Measurements from ENCODE around the gene PYDC2. TPM values are rescaled to one million over a fixed set of nuclear protein-coding genes. Genes with fewer than 3 reads are reported as not detected.

Gene PYDC2
- total RNA-seq, 1 experiment from 2014 or later: not detected

DNA sequence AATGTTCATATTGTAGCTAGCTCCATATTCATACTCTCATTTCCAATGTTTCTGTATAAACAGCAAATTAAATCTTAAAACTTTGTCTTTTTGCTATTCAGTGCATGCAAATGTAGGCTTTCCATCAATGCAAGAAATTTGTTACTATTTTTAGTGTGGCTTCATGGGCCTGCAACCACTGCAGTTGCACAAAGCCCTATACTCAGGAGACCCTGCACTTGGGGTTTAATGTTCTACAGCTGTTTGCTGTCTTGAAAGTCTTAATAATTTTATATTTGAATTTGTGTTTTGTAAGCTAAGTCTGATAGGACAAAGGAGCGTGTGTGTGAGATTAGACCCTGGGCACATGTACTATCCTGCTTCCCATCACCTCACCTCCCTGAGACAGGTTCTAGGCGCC, 9.6 kb downstream of the PYDC2 start:
- Histone ChIP-seq H2BK120ac (ENCODE audit: low read depth, low read length, poor library complexity, severe bottlenecking) (no peak overlapping the region), H2AK5ac (ENCODE audit: insufficient read length, low read length) (no peak overlapping the region), H3K9me3 (ENCODE audit: control insufficient read depth, low read depth, low read length) (no peaks in the 10 kb centered on the region), H3K27ac (ENCODE audit: insufficient read length, low read depth, low read length) (no peak overlapping the region), H4K8ac (replicated peaks; ENCODE audit: insufficient read length, low read depth, low read length) (no peak overlapping the region), H2AFZ (ENCODE audit: low read length) (no peak overlapping the region), H3K23ac (ENCODE audit: insufficient read length, low read depth, low read length) (no peak overlapping the region), H3K9ac (ENCODE audit: extremely low read depth, insufficient read length, low read length) (no peak overlapping the region), H3K4me2 (ENCODE audit: insufficient read depth, insufficient read length, low read length) (no peak overlapping the region), H3K27me3 (ENCODE audit: insufficient read depth, low read length) (no peaks in the 10 kb centered on the region), H2BK15ac (ENCODE audit: low read depth, low read length) (no peak overlapping the region), H3K23me2 (ENCODE audit: insufficient read length, low read depth, low read length, poor library complexity, severe bottlenecking) (no peaks in the 10 kb centered on the region), H3K14ac (ENCODE audit: insufficient read depth, low read length) (no peak overlapping the region), H2BK20ac (ENCODE audit: low read depth, low read length, poor library complexity, severe bottlenecking) (no peak overlapping the region), H4K91ac (ENCODE audit: insufficient read length, low read depth, low read length) (no peak overlapping the region), H2BK5ac (ENCODE audit: insufficient read length, low read length) (no peak overlapping the region), H3K18ac (ENCODE audit: insufficient read length, low read depth, low read length) (no peak overlapping the region), H4K5ac (ENCODE audit: insufficient read length, low read depth, low read length) (no peak overlapping the region), H3T11ph (ENCODE audit: low read length) (no peak overlapping the region), H3K4ac (ENCODE audit: low read depth, low read length) (no peak overlapping the region), H3K4me1 (ENCODE audit: insufficient read depth, low read length) (no peaks in the 10 kb centered on the region), H2BK12ac (ENCODE audit: insufficient read length, low read depth, low read length) (no peak overlapping the region), H3K79me2 (ENCODE audit: insufficient read depth, low read length) (no peaks in the 10 kb centered on the region), H3K56ac (ENCODE audit: insufficient read length, low read depth, low read length) (no peak overlapping the region), H3K79me1 (ENCODE audit: insufficient read depth, low read depth, low read length, poor library complexity, severe bottlenecking) (no peaks in the 10 kb centered on the region), H4K20me1 (ENCODE audit: control insufficient read depth, insufficient read depth, insufficient read length) (no peaks in the 10 kb centered on the region)
- Mint-ChIP-seq H3K27ac (peak overlapping the region in 1 of 3 experiments; percentile 57; a peak in 1 of 7 replicates), H3K4me3 (no peak overlapping the region), H3K27me3 (ENCODE audit: low read depth) (no peaks in the 10 kb centered on the region), H3K36me3 (ENCODE audit: insufficient read depth in 1 of 3, low read depth in 3 of 3) (no peaks in the 10 kb centered on the region), H3K9me3 (peaks cover 0 to 2% of the 10 kb centered on the region in 2 experiments; a peak in 2 of 5 replicates), H3K4me1 (peaks cover 0 to 4% of the 10 kb centered on the region in 2 experiments; a peak in 1 of 4 replicates)
- no CpG with 5 or more reads among the region's 2 CpGs for WGBS (ENCODE audit: extremely low coverage, insufficient read length, low lambda C conversion rate)
- DNase-seq: no peak
- TF ChIP-seq, protein P1, sequence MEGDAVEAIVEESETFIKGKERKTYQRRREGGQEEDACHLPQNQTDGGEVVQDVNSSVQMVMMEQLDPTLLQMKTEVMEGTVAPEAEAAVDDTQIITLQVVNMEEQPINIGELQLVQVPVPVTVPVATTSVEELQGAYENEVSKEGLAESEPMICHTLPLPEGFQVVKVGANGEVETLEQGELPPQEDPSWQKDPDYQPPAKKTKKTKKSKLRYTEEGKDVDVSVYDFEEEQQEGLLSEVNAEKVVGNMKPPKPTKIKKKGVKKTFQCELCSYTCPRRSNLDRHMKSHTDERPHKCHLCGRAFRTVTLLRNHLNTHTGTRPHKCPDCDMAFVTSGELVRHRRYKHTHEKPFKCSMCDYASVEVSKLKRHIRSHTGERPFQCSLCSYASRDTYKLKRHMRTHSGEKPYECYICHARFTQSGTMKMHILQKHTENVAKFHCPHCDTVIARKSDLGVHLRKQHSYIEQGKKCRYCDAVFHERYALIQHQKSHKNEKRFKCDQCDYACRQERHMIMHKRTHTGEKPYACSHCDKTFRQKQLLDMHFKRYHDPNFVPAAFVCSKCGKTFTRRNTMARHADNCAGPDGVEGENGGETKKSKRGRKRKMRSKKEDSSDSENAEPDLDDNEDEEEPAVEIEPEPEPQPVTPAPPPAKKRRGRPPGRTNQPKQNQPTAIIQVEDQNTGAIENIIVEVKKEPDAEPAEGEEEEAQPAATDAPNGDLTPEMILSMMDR (conservative IDR thresholded peaks at IDR 0.05): no peak
